ENCODE measurements around the gene AHDC1.

Gene AHDC1

DNA sequence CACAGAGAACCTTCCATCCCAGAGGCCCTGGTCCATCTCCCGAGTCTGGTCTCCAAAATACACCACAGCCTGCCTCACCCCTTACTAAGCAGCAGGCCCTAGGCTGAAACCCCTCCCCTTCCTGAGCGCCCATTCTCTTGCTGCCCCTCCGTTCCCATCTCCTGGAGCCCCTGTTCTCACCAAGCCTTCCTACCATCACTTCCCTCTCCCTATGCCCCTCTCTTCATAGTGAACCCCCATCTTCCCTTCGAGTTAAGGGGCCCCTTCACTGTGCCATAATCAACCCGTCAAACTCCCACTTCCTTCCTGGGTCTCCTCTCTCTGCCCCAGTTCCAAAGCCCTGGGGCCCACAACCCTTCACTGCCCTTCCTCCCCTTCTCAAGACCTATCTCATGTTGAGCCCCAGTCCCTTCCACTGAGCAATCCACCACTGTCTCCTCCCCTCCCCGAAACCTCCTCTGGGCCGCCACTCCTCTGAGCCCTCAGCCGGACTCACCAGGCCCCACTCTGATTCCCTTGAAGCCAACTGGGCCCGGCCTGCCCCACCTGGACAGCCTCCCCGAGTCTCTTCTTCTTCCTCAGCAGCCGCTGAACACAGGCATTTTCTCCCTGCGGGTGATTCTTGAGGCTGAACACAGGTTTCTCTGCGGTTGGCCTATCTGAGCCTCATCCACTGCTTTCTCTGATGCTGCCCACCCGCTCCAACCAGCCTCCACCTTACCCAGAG is 71.8 kb downstream of the AHDC1 start:
- no peak for DNase-seq (ENCODE audit: low read depth in 2 of 2)

DNA sequence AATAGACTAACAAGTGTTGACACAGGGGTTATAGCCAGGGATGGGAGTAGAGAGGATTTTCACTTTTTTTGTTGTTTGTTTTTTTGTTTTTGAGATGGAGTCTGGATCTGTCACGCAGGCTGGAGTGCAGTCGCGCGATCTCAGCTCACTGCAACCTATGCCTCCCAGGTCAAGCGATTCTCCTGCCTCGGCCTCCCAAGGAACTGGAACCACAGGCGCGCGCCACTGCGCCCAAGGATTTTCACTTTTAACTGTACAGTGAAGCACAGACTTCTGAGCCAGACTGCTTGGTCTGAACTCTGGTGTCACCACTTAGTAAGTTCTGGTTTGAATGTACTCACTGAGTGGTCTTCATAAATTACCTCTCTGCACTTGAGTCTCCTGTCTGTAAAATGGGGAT is 73.8 kb downstream of the AHDC1 start:
- DNase-seq (ENCODE audit: low read depth in 2 of 2) = no peak

DNA sequence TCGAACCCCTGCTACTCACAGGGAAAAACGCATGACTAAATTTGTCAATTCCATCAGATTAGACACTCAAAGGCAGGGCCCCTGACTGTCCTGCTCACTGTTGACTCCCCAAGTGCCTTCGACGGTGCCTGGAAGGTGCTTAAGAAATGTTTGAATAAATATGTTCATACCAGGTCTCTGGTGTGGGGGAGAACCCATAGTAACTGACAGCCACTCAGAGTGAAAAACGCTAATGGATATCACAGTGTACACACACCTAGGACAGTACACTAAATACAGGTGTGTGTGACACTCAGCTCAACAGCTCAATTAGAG is 74.3 kb downstream of the AHDC1 start:
- no peak for DNase-seq (ENCODE audit: low read depth in 2 of 2)

DNA sequence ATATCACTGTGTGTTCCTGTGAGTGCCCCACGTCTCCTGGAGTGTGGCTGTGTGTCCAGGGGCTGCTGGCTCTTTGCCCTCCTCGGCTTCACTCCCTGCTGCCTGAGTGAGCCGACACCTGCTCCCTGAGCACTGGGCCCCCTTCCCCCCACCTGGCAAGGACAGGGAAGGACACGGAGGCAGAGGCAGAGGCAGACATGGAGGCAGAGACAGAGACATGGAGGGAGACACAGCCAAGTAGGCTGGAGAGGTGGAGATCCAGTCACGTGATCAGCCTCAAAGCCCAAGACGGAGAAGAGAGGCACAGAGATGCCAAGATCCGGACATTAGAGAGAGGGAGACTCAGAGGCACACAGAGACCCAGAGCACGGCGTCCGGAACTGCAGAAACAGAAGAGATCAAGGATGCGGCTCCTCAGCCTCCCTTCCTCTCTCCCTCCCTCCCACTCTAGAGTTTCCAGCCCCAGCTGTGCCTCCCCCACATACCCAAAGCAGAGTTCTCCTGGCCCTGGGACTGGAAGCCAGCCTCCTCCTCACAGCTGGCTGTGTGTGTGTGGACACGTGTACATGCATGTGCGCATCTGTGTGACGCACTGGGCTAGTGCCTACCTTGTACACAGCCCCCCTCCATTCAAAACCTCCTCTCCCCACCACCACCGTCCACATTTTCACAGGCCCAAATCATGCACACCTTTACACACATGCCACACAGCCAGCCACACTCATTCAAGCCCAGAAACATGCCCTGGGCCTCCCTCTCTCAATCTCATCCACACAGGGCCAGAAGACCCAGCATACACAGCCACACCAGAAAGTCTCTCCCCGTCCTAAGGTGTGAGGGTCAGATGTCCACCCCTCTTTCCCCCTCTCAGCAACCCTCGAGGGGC is 74.9 kb downstream of the AHDC1 start:
- no peak for DNase-seq (ENCODE audit: low read depth in 2 of 2)

DNA sequence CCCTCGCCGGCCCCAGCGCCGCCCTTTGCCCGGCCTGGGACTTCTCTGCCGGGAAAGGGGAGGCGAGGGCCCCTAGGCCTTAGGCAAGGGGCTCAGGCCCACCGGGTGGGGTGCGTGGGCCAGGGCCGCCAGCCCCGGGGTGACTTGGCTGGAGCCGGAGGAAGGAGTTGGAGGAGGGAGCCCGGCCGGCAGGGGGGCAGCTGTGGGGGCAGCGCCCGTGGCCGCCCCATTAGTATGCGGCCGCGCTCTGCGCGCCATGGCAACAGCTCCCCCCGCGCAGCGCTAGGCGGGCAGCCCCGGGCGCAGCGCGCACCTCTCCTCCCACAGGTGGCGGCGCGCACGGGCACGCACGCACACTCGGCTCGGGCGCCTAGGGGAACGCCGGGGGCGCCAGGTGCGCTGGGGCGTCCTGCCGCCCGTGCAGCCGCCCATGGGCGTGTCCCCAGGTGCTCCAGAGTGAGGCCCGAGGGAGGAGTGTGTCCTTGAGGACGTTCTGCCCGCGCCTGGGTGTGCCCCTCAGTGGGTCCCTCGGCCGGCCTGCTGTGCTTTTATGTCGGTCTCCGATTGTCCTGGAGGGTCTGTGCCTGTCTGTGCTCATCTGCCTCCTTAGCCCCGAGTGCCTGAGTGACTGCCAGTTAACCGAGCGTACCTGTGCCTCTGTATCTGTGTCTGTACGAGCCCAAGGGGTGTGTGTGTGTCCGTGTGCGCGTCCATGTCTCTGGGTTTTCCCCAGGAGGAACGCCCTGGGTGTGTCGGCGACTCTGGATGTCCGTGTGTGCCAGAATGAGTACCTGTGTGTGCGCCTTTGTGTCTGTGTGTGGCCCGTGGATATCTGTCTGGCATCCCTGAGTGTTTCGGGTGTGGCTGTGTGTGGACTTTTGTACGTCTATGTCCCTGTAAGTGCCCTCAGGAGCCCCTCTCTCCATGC is 75.8 kb downstream of the AHDC1 start:
- DNase-seq (ENCODE audit: low read depth in 2 of 2) = peak in 1 of 2 donors; percentile 47

DNA sequence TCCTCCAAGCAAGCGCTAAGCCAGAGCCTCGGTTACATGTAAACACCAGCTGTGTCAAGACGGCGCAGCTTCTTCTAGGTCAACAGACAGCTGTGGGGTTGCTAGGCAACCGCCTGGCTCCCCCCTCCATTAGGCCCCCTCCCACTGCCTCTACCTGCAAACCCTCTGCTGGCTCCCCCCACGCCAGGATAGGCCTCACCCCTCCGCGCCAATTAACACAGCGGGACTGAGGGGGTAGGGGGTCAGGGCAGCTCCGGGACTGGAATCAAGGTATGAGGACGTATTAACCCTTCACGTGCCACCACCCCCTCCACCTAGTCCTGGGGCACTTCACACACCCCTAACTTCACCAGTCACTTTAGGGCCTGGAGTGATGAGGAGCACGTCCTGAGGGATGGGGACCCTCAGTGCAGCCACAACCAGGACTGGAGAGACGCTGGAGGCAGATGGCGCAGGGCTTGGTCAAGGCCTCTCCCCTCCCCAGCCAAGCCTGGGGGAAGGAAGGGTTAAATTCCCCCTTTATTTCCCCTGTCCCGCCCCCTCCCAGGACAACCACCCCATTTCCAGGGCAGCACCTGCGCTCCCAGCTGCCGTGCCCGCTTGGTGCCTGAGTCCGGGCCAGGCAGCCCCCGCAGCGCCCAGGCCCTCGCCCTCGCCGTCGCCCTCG is 76.6 kb downstream of the AHDC1 start:
- peak in 1 of 2 donors; percentile 10 for DNase-seq (ENCODE audit: low read depth in 2 of 2)

DNA sequence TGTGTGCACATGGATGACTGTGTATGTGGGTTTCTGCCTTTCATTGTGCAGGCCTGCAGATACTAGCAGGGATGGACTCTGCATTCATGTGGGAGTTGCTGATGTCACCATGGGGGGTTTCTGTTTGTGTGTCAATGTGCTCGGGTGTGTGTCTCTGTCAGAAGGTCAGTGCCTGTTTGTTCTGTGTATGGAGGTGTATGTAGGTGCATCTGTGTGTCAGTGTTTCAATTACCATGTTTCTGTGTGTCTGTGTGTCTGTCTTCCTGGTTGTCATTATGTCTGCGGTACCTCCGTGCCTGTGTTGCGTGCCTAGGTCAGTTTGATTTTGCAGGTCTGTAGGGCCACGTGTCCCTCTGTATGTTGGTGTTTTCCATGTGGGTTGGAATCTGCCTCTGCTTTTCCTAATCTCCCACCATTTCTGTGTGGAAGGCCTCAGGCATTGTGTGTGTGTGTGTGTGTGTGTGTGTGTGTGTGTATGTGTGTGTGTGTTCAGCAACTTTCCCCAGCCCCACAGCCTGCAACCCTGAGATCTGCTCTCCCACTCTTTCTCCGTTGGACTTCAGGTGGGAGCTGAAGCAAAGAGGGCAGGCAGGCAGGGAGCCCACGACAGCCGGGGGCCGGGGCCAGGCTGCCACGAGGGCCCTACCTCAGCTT is 77.2 kb downstream of the AHDC1 start:
- DNase-seq (ENCODE audit: low read depth in 2 of 2) = peak in 1 of 2 donors; percentile 27

DNA sequence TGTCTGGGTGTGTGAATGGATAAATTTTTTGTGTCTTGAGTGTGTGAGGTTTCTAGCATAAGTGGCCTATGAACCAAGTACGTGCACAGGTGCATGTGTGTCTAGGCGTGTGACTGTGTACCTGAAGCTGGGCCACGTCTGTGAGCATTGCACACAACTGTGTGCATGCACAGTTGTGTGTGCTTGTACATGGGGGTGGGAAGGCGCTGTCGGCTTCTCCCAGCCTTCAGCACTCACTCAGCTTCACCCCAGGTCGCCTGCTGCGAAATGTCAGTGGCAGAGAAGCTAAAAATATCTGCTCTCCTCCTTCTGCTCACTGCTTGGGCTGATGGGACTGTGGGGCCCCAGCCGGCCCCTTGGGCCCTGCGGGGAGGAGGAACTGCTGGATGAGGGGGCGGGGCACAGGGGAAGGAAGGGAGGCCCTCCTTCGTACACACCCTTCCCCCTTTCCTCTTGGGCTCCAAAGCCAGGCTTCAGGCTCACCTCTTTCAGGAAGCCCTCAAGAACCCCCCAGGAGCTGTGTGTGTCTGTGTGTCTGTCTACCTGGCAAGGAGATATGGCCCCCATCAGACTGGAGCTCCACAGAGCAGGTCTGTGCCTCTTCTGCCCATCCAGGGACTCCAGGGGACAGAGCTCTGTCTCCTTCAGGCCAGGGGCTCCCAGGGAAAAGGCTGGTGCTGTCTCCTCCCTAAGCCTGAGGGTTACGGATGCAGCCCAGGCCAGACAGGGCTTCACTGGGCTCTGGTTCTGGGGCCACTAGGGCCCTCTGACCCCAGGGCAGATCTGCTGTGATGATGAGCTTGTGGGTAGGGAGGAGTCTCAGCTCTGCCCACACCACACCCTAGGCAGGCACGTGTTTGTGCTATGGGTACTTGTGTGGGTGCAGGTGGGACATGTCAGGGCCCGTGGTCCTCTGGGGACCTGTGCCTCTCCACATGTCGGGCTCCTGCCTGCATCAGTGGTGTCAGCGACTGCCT is 78.4 kb downstream of the AHDC1 start:
- peak in 1 of 2 donors; percentile 66 for DNase-seq (ENCODE audit: low read depth in 2 of 2)

DNA sequence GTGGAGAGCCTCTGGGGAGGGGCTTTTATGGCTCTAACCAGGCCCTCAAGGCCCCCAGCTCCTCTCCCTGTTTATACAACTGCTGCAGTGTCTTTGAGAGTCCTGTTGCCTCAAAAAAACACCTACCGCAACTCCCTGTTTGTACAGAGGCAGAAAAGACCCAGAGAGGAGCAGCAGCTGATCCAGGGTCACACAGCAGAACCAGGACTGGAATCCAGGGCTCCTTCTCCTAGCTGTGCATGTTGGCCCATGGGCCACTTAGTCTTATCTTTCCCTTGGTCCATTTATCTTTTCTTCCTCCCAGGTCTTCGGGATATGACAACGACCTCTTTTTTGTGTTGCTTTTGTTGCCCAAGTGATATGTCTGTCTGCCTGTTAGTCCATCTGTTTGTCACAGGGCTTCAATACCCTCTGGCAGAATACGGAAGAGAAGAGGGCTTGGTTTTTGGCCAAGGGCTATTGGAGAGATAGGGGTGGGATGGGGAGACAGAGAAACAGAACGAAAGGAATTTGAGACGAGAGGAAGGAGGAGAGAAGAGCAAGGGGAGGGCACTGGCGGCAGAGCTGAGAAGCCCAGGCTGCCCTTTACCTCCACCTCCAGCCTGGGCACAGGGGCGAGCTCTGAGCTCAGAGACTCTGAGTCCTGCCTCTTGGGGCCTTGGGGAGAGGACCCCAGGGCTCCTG is 80.5 kb downstream of the AHDC1 start:
- no peak for DNase-seq (ENCODE audit: low read depth in 2 of 2)

DNA sequence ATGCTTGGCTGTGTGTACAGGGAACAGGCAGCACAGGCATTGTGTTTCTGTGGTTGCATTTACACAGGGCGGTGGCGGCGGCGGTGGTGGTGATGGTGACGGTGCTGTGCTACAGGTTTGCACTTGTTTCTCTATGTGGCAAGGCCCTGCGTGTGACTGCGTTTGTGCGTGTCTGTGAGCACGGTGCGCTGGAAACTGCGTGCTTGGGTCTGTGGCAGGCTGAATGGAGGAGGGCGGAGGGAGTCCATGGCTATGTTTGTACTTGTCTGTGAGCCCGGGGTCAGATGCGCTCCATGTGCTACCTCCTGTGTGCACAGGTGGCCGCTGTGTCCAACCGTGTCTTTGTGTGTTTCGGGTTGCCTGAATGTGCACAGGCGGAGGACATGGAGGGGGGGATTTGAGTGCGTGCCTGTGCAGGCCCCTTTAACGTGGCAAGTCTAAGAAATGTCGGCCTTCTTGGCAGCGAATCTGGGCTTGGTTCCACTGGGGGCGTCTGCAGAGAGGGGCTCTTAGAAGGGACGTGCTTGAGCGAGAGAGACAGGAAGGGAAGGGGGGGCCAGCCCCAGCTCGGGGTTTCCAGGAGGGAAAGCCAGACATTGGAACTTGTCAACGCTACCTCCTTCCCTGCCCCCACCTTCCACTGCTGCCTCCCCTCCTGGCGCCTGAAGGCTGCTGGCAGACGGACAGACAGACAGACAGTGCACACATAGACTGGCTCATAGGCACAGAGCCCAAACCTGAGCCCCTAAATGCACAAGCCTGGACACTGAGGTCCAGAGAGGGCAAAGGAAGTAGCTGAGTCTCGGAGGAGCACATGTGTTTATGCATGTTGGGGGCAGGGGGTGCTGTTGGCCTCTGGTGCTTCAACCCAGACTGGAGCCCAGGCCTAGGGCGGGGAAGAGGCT is 81.3 kb downstream of the AHDC1 start:
- peak in 1 of 2 donors; percentile 59 for DNase-seq (ENCODE audit: low read depth in 2 of 2)

DNA sequence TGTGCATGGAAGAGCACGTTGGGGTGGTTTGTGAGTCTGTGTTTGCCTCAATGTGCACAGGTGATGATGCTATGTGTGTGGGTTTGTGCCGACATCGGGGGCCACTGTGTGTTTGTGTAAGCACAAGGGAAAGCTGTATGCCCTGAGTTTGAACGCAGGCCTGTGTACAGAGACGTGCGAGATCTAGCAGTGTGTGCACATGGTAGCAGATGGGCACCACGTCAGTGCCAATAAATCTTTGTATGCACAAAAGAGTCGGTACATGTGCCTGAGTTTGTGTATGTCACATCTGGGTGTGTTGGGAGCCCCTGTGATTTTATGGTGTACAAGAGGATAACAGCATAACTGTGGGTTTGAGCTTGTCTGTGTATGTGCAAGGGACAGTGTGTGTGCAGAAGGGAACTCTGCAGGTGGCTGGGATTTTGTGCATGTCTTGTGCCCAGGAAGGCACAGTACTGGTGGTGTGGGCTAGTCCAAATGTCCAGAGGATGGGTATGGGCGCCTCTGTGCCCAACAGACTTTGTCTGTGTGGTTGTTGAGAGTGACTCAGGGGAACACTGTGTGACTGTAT is 82.0 kb downstream of the AHDC1 start:
- DNase-seq (ENCODE audit: low read depth in 2 of 2) = no peak

DNA sequence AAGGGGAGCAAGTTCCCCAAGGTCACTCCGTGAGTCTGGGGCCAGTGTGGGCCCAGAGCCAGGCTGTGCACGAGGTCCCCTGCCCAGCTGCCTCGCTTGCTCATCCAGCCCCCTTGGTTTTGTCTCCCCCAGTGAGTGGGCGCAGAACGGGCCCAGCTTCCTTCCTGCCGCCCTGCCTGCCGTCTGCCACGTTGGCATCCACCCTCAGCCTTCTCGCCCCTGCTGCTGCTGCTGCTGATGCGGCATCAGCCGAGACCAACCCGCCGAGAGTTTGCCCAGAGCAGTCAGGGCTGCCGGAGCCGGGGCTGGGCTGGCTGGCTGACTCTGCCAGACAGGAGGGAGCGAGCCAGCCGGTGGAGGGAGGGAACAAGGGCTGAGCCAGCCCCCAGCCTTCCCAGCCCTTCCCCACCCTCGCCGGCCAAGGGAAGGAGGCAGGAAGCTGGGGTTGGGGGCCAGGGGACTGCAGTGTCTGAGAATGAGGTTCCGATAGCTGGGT is 82.6 kb downstream of the AHDC1 start:
- peak in 1 of 2 donors; percentile 39 for DNase-seq (ENCODE audit: low read depth in 2 of 2)

DNA sequence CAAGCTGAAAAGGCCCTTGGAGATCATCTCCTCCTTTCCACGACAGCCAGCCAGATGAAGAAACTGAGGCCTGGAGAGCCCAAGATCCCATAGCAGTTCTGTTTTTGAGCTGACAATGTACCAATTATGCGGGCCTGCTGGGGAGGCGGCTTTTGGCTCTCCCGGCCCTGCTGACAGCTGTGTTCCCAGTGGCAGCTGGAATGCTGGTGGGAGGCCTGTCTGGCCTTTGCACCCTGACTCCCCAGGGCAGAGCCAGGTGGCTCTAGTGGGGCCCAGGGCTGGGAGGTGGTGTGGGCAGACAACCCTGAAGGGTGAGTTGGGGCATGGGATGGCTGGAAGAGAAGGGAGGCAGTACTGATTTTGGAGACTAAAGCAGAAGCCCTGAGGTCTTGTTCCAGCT is 83.3 kb downstream of the AHDC1 start:
- no peak for DNase-seq (ENCODE audit: low read depth in 2 of 2)

DNA sequence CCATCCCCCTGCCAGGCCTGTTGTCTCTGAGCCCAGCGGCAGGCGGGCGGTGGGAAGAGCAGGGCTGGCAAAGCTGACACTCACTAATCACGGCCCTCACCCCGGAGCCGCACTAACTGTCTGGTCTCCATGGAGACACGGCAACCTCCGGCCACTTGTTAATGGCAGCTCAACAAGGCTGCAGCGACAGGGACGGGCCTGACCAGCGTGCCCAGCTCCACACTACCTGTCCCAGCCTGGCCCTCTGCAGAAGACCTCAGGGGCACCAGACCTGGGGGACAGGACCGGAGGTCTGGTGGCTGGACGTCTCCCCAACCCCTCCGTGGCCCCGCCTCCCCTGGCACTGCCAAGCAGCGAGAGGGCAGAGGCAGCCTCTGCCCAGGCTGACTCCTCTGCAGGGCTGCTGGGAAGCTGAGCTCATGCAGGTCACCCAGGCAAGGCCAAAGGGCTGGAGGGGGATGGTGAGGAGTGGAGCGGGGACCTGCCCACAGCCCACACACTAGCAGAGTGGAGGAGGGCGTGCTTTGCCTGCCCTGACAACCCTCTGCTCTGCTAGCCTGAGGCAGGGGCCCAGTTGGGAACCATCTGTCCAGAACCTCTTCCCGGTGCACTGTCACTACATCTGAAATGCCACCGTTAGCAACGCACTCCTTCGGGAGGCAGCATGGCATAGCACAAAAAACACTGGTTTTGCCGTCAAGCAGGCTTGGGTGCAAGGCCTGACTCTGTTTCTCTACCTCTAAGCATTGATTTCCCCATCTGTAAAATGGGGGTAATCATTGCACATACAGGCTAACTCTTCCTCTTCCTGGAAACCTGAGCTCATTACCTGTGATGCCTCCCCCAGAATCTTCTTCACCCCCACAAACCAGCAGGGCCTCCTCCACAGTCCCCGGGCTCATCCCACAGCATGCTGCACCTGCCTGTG is 84.3 kb downstream of the AHDC1 start:
- DNase-seq (ENCODE audit: low read depth in 2 of 2) = no peak

DNA sequence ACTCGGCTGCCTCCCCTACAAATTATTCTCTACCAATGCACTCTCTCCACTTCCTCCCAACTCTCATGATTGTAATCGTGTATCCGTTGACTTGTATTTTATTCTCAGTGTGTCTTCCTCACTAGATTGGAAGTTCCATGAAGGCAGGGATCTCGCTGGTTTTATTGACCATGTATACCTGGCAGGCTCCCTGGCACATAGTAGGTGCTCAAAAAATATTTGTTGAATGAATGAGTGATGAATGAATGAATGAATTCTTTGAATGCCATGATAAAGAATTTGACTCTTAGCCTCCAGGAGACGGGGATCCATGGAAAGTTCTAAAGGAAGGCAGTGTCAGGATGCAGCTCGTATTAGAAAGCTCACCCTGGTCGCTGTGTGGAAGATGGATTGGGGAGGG is 85.1 kb downstream of the AHDC1 start:
- no peak for DNase-seq (ENCODE audit: low read depth in 2 of 2)

DNA sequence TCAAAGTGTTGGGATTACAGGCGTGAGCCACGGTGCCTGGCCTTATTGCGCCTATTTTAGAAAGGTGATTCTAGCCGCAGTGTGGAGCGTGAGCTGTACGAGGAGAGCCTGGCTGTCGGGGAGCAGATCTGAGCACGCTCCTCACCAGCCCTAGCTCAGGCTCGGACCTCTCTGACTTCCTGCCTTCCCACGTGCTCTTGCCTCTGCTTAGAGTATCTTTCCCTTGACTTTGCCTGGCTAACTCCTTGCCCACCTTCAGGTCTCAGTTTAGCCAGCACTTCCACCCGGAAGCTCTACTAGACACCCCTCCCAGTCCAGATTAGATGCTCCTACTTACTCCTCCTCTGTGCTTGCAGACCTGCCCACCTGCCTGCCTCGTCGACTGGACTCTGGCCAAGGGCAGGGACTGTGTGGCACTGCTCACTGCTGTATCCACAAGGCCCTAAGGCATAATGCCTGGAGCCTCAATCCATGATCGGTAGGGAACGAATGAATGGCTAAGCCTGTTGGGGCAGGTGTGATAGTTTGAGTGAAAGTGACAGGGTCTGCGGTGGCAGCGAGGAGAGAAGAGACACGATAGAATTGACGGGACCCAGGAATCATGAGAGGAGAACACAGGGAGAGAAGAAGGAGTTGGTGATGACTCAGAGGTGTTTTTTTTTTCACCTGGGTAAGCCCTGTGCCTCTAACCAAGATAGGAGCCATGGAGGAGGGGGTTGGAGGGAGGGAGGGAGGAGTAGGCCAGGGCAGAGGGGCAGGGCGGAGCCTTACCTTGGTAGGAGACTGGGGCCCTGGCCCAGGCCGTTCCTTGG is 85.8 kb downstream of the AHDC1 start:
- DNase-seq (ENCODE audit: low read depth in 2 of 2) = no peak

All from stimulated activated CD4-positive, alpha-beta T cell treated with anti-CD3 and anti-CD28 coated beads, Interleukin-15, amount 100 ng/mL, for 48 hours (primary cell).